ENCODE results near the gene PTPRM. TPM values are rescaled to one million over a fixed set of nuclear protein-coding genes. Genes with fewer than 3 reads are reported as not detected.

PTPRM gene
- total and polyA plus RNA-seq, 2 of the 8 experiments (the other 6 are each of a cell fraction or from before 2014, with no cell fraction given) = 4.1 to 7.0 TPM

DNA sequence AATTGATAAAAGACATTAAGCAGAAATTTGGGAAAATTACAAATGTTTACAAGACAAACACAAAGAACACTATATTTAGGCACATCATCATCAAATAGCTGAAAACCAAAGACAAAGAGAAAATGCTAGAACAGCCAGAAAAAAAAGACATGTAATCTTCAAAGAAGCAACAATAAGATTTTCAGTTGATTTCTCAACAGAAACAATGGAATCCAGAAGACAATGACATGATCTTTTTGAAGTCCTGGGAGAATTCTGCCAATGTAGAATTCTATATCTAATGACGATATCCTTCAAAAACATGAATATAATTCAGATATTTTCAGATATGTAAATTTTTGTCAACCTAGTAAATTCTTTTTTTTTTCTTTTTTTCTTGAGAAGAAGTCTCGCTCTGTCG is 179.0 kb downstream of the PTPRM start:
- no peaks in the 10 kb centered on the region for H3K27me3 ChIP-seq (replicated peaks in 1 of 4; ENCODE audit: control insufficient read depth in 3 of 4, extremely low read depth in 1 of 4, insufficient read depth in 3 of 4, low read length in 3 of 4)
- H3K4me1 ChIP-seq (replicated peaks in 1 of 4; ENCODE audit: control insufficient read depth in 3 of 4, insufficient read depth in 4 of 4, low read length in 3 of 4) = peaks cover 2 to 11% (median 6%) of the 10 kb centered on the region in 4 experiments; a peak in 5 of 7 replicates
- H2AK5ac ChIP-seq (ENCODE audit: low read depth, low read length) = no peak overlapping the region
- H3K36me3 ChIP-seq (ENCODE audit: control insufficient read depth in 2 of 4, insufficient read depth in 4 of 4, low read length in 3 of 4) = no peaks in the 10 kb centered on the region
- H4K8ac ChIP-seq (ENCODE audit: extremely low read depth, insufficient read depth, low read length) = no peak overlapping the region
- H2BK5ac ChIP-seq (ENCODE audit: low read depth, low read length) = no peak overlapping the region
- no peak overlapping the region for H2AFZ ChIP-seq (ENCODE audit: low read length)
- H3K9me3 ChIP-seq (ENCODE audit: insufficient read depth in 2 of 2, low read depth in 1 of 2, low read length in 1 of 2) = peaks cover 6 to 11% of the 10 kb centered on the region in 2 experiments; a peak in 3 of 4 replicates
- no peaks in the 10 kb centered on the region for H4K20me1 ChIP-seq (replicated peaks in 1 of 2; ENCODE audit: control insufficient read depth in 1 of 2, insufficient read depth in 2 of 2, low read length in 2 of 2)
- no peak overlapping the region for H2BK12ac ChIP-seq (ENCODE audit: low read depth, low read length)
- H3K23me2 ChIP-seq (ENCODE audit: low read depth, low read length) = no peaks in the 10 kb centered on the region
- H3K4ac ChIP-seq (replicated peaks; ENCODE audit: insufficient read length, low read depth, low read length) = no peak overlapping the region
- no peak overlapping the region for H3K9ac ChIP-seq (replicated peaks in 1 of 4; ENCODE audit: extremely low read depth in 1 of 4, low read depth in 3 of 4, low read length in 3 of 4)
- 94% methylated on average over 3 of the region's 3 CpGs; no CpG with 5 or more reads in 1 of the 2 experiments for WGBS, 2 experiments (ENCODE audit: extremely low coverage in 1 of 2, insufficient coverage in 1 of 2, insufficient read length in 1 of 2, insufficient replicate concordance in 2 of 2, low coverage in 1 of 2, low lambda C conversion rate in 2 of 2, missing lambda C conversion rate in 1 of 2)
- no peak overlapping the region for H3K27ac ChIP-seq (ENCODE audit: low read depth, low read length)
- no peak for TF ChIP-seq SP2 (IDR thresholded peaks at IDR 0.05; ENCODE audit: low read length)
- TF ChIP-seq SP4 (IDR thresholded peaks at IDR 0.05; ENCODE audit: low read length) = no peak
- no peak for TF ChIP-seq USF2 (IDR thresholded peaks at IDR 0.05; ENCODE audit: low read length)
- no peak for TF ChIP-seq RFX5 (IDR thresholded peaks at IDR 0.05; ENCODE audit: borderline replicate concordance, low read depth, low read length)
- TF ChIP-seq HDAC2 (IDR thresholded peaks at IDR 0.05; ENCODE audit: borderline replicate concordance in 1 of 2, low read depth in 2 of 2, low read length in 2 of 2) = no peak
- no peak for DNase-seq (ENCODE audit: low read depth in 1 of 2, low spot score in 2 of 2)
- no peak overlapping the region for H2BK20ac ChIP-seq (ENCODE audit: low read length)
- H3K4me3 ChIP-seq (ENCODE audit: extremely low read depth in 1 of 4, insufficient read depth in 2 of 4, low read depth in 3 of 4, low read length in 4 of 4) = no peak overlapping the region
- no peak overlapping the region for H2BK120ac ChIP-seq (replicated peaks; ENCODE audit: low read depth, low read length)
- H2BK15ac ChIP-seq (ENCODE audit: low read length) = no peak overlapping the region
- H3K79me2 ChIP-seq (ENCODE audit: control insufficient read depth in 1 of 2, insufficient read depth in 2 of 2, low read length in 2 of 2) = no peaks in the 10 kb centered on the region
- H4K5ac ChIP-seq (ENCODE audit: insufficient read length, low read depth, low read length) = no peak overlapping the region
- FAIRE-seq = no peak
- H3K56ac ChIP-seq (replicated peaks; ENCODE audit: insufficient read length, low read depth, low read length) = no peak overlapping the region
- no peak overlapping the region for H3K4me2 ChIP-seq (ENCODE audit: insufficient read depth in 1 of 2, low read depth in 2 of 2, low read length in 2 of 2)
- H3K79me1 ChIP-seq (ENCODE audit: low read depth, low read length) = peaks cover 3% of the 10 kb centered on the region; the same call in 1 of the 2 replicates
- CTCF ChIA-PET (ENCODE audit: partially characterized antibody) = no interaction called here
- H4K91ac ChIP-seq (replicated peaks; ENCODE audit: insufficient read length, low read length) = no peak overlapping the region
- no peak overlapping the region for H3K14ac ChIP-seq (ENCODE audit: insufficient read length)
- H3K18ac ChIP-seq (ENCODE audit: extremely low read depth, low read length) = no peak overlapping the region
- POLR2A ChIA-PET (ENCODE audit: partially characterized antibody) = interaction anchor here (1.2 kb wide), 1 partner anchor 11 kb away, joined by 3 read pairs; no protein-coding TSS in a partner anchor
- H3K23ac ChIP-seq (ENCODE audit: insufficient read length) = no peak overlapping the region
